WTC11 (cell line): ENCODE results near the gene WDR64.

Source experiments
- ESRRA ChIP-seq: sonication (generic); formaldehyde crosslinking; IDR thresholded peaks from 2 replicates; pipeline ENCODE4 v1.8.1; 2022; ENCODE audit warnings: mild to moderate bottlenecking, missing genetic modification reagents, borderline replicate concordance
- FOXP4 ChIP-seq: sonication (generic); formaldehyde crosslinking; IDR thresholded peaks from 2 replicates; pipeline ENCODE4 v1.8.0; 2022; ENCODE audit warnings: mild to moderate bottlenecking, missing genetic modification reagents
- IRF1 ChIP-seq: sonication (generic); formaldehyde crosslinking; IDR thresholded peaks from 2 replicates; pipeline ENCODE4 v1.8.0; 2023; ENCODE audit warnings: missing genetic modification reagents
- ZNF263 ChIP-seq: sonication (generic); formaldehyde crosslinking; IDR thresholded peaks from 2 replicates; pipeline ENCODE4 v1.8.1; 2022; ENCODE audit warnings: low read depth, mild to moderate bottlenecking, moderate library complexity, missing genetic modification reagents
- ZNF423 ChIP-seq: fragments of 250-450 bp; sonication (Bioruptor Pico); IDR thresholded peaks from 2 replicates; pipeline ENCODE4 v2.1.2; 2022; ENCODE audit warnings: mild to moderate bottlenecking, moderate library complexity
- TF ChIP-seq, protein P1 (sequence below): fragments of 200-600 bp; IDR thresholded peaks from 2 replicates; pipeline ENCODE4 v1.8.0; 2022; ENCODE audit warnings: antibody characterized with exemption

- no peak for TF ChIP-seq FOXP4
- TF ChIP-seq, protein P1, sequence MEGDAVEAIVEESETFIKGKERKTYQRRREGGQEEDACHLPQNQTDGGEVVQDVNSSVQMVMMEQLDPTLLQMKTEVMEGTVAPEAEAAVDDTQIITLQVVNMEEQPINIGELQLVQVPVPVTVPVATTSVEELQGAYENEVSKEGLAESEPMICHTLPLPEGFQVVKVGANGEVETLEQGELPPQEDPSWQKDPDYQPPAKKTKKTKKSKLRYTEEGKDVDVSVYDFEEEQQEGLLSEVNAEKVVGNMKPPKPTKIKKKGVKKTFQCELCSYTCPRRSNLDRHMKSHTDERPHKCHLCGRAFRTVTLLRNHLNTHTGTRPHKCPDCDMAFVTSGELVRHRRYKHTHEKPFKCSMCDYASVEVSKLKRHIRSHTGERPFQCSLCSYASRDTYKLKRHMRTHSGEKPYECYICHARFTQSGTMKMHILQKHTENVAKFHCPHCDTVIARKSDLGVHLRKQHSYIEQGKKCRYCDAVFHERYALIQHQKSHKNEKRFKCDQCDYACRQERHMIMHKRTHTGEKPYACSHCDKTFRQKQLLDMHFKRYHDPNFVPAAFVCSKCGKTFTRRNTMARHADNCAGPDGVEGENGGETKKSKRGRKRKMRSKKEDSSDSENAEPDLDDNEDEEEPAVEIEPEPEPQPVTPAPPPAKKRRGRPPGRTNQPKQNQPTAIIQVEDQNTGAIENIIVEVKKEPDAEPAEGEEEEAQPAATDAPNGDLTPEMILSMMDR: no peak
- no peak for TF ChIP-seq ZNF423 (CRISPR knock-in tag)
- TF ChIP-seq ZNF263 (CRISPR knock-in tag): no peak
- TF ChIP-seq ESRRA (CRISPR knock-in tag): no peak
- no peak for TF ChIP-seq IRF1 (CRISPR knock-in tag)
Measured at GRCh38 chr1:241666419-241666818, 14.3 kb downstream of the WDR64 start.
